Pancreas (tissue), 10 donors: ENCODE measurements around the gene IL36B. TPM values are rescaled to one million over a fixed set of nuclear protein-coding genes. Genes with fewer than 3 reads are reported as not detected.
"Not testable (repeated sequence)": the region's sequence is repeated elsewhere in the genome, so short reads cannot be mapped to it uniquely, and the experiment has no call there.

Experiments
- ATAC-seq, 4 donors: fragments of 200-7000 bp; cut with Tn5 transposase; one replicate each; pipeline versions ENCODE4 v1.8.0 to v1.9.1; 2020; ENCODE audit warnings: mild to moderate bottlenecking in 4 of 4, moderate library complexity in 4 of 4
- DNase-seq, 6 donors: peaks; one replicate each; pipeline ENCODE4 v3.0.0-alpha.2; 2020
- FAIRE-seq: peaks from 2 replicates; lab custom pipeline; 2012; peaks lifted over from hg19 to GRCh38; lab: Jason Lieb, UNC
- H3K27ac ChIP-seq, 4 donors: fragments of 200-600 bp; sonication (generic); 1 replicate in 3 of 4; 2 replicates in 1 of 4; pipeline versions ENCODE4 v1.5.0 to v1.8.0; 2020
- H3K27me3 ChIP-seq, 4 donors: fragments of 200-600 bp; one replicate each; pipeline ENCODE4 v1.8.0; 2021
- H3K36me3 ChIP-seq, 3 donors: fragments of 200-600 bp; sonication (generic) in 1 of 3; one replicate each; pipeline versions ENCODE4 v1.5.0 to v1.8.0; 2020 to 2021
- H3K4me1 ChIP-seq, 3 donors: fragments of 200-600 bp; one replicate each; pipeline ENCODE4 v1.8.0; 2021
- H3K4me3 ChIP-seq, 4 donors: fragments of 200-600 bp; sonication (generic) in 2 of 4; one replicate each; pipeline versions ENCODE4 v1.5.0 to v1.8.0; 2020 to 2021
- H3K9me3 ChIP-seq, 4 donors: fragments of 200-600 bp; one replicate each; pipeline ENCODE4 v1.8.0; 2021
- CTCF ChIP-seq, 4 donors: fragments of 200-600 bp; sonication (generic) in 3 of 4; IDR thresholded peaks; one replicate each; pipeline versions ENCODE4 v1.5.0 to v1.8.0; 2021; ENCODE audit warnings: antibody characterized with exemption in 4 of 4
- WGBS, 2 donors: extraction: QIAGEN DNeasy Blood & Tissue Kit; methylation state at CpG; one replicate each; pipeline ENCODE4 v1.1.7; 2013; 5-methylcytosine and 5-hydroxymethylcytosine counted together
- intact Hi-C, 3 donors: fragments of 100-400 bp; cut with DNase I; formaldehyde crosslinking; loops; one replicate each; pipeline versions ENCODE4 v1.11.1 to v1.14.2; 2022
- polyA plus RNA-seq, 2 donors: library from polyadenylated mRNA; stranded (reverse); fragments of 200-250 nt; gene quantifications; one replicate each; pipeline ENCODE4 v1.2.3, GENCODE V29; 2013
- total RNA-seq, 6 donors: library from RNA; stranded (reverse); fragmentation: NEBNext Ultra II Directional in 4 of 6; extraction: Animal tissue kit (Norgen Biotek cat#: 25700) in 4 of 6; gene quantifications; one replicate each; pipeline versions ENCODE4 v1.2.1 to v1.2.4, GENCODE V29; 2021 to 2023
- donor health status: healthy with polysubstance abuse.
- donor health status: DM: no; HTN: no; CAD: no; lungs with moderate emphysema.
- donor health status: DM: no; HTN: no; CAD: no.
- donor health status: control.
- donor health status: control.
- donor health status: Bipolar disorder and iron deficiency.
- donor health status: DM: yes; HTN: yes; CAD: no.
- donor health status: DM: no; HTN: no; CAD: no.
- donor health status: DM: no; HTN: no; CAD: no.
- donor health status: DM: yes; HTN: yes; CAD: no.

IL36B gene
- total RNA-seq (not detected), polyA plus RNA-seq (not detected)

GRCh38 chr2:113052396-113052917 is at the start of gene IL36B:
Gene IL36B, minus strand, starts transcription at chr2:113052867.
- no peak for DNase-seq
- ATAC-seq: no peak
- Histone ChIP-seq H3K4me3 (no peak within 1 kb of the TSS), H3K36me3 (no peaks in the 10 kb centered on the region), H3K27me3 (no peaks in the 10 kb centered on the region), H3K27ac (no peak within 1 kb of the TSS), H3K4me1 (no peaks in the 10 kb centered on the region), H3K9me3 (no peaks in the 10 kb centered on the region)
- intact Hi-C loops: no loop called here
- TF ChIP-seq CTCF (IDR thresholded peaks at IDR 0.05): no peak
- WGBS, 2 donors: 59% methylated on average over 6 of the region's 6 CpGs
- no peak for FAIRE-seq

GRCh38 chr2:113102133-113102532 is 49.5 kb upstream of the IL36B start:
- Histone ChIP-seq H3K36me3 (no peaks in the 10 kb centered on the region), H3K9me3 (no peaks in the 10 kb centered on the region), H3K27me3 (no peaks in the 10 kb centered on the region), H3K4me1 (no peaks in the 10 kb centered on the region), H3K4me3 (no peak overlapping the region), H3K27ac (no peak overlapping the region)
- 68 to 86% methylated on average over 2 of the region's 2 CpGs for WGBS, 2 donors
- no peak for ATAC-seq
- FAIRE-seq: no peak
- no peak for DNase-seq
- intact Hi-C loops: no loop called here
- TF ChIP-seq CTCF (IDR thresholded peaks at IDR 0.05): no peak

GRCh38 chr2:113098532-113098931 is 45.9 kb upstream of the IL36B start:
- Histone ChIP-seq H3K27me3 (no peaks in the 10 kb centered on the region), H3K36me3 (no peaks in the 10 kb centered on the region), H3K4me3 (no peak overlapping the region), H3K9me3 (no peaks in the 10 kb centered on the region), H3K4me1 (no peaks in the 10 kb centered on the region), H3K27ac (no peak overlapping the region)
- 86 to 93% methylated on average over 6 of the region's 6 CpGs for WGBS, 2 donors
- DNase-seq (no peak), ATAC-seq (no peak), FAIRE-seq (no peak)
- intact Hi-C loops: no loop called here
- TF ChIP-seq CTCF (IDR thresholded peaks at IDR 0.05): no peak

GRCh38 chr2:113098041-113098440 is 45.4 kb upstream of the IL36B start:
- no peaks in the 10 kb centered on the region for H3K9me3 ChIP-seq

GRCh38 chr2:113096842-113097618 is 44.4 kb upstream of the IL36B start:
- H3K36me3 ChIP-seq, H3K4me1 ChIP-seq, H3K27ac ChIP-seq, H3K9me3 ChIP-seq, intact Hi-C loops, H3K27me3 ChIP-seq, H3K4me3 ChIP-seq, FAIRE-seq, ATAC-seq, DNase-seq: not testable (repeated sequence)
- 39 to 63% methylated on average over 2 of the region's 2 CpGs for WGBS, 2 donors

More at GRCh38 chr2:113098041-113098440, 45.4 kb upstream of the IL36B start:
- H3K27me3 ChIP-seq: no peaks in the 10 kb centered on the region
- WGBS, 2 donors: 79 to 90% methylated on average over 4 of the region's 4 CpGs
- no peak for FAIRE-seq
- no peak overlapping the region for H3K27ac ChIP-seq
- TF ChIP-seq CTCF (IDR thresholded peaks at IDR 0.05): no peak
- intact Hi-C loops: no loop called here
- H3K4me1 ChIP-seq: no peaks in the 10 kb centered on the region
- no peak overlapping the region for H3K4me3 ChIP-seq
- no peaks in the 10 kb centered on the region for H3K36me3 ChIP-seq
- no peak for DNase-seq
- no peak for ATAC-seq

GRCh38 chr2:113096306-113096705 is 43.6 kb upstream of the IL36B start:
- DNase-seq, H3K4me3 ChIP-seq, FAIRE-seq, H3K27ac ChIP-seq, intact Hi-C loops, H3K4me1 ChIP-seq, H3K27me3 ChIP-seq, H3K36me3 ChIP-seq, H3K9me3 ChIP-seq, ATAC-seq: not testable (repeated sequence)
- WGBS, 2 donors: 86 to 88% methylated on average over 9 to 14 of the region's 14 CpGs
